Left lung (tissue), 10 donors: ENCODE measurements around the gene BPIFB6. TPM values are rescaled to one million over a fixed set of nuclear protein-coding genes. Genes with fewer than 3 reads are reported as not detected.

Experiments
- ATAC-seq: fragments of 200-7000 bp; cut with Tn5 transposase; one replicate; pipeline ENCODE4 v1.9.1; 2020; ENCODE audit warnings: moderate library complexity
- DNase-seq, 4 donors: peaks; one replicate each; pipeline ENCODE4 v3.0.0-alpha.2; 2013 to 2020
- H3K27ac ChIP-seq, 2 donors: fragments of 200-600 bp; sonication (generic) in 1 of 2; one replicate each; pipeline versions ENCODE4 v1.5.0 to v1.8.0; 2020 to 2021
- H3K27me3 ChIP-seq, 2 donors: fragments of 200-600 bp; sonication (generic) in 1 of 2; one replicate each; pipeline versions ENCODE4 v1.5.0 to v1.8.0; 2020 to 2021
- H3K36me3 ChIP-seq, 2 donors: fragments of 200-600 bp; sonication (generic) in 1 of 2; one replicate each; pipeline versions ENCODE4 v1.5.0 to v1.8.0; 2020 to 2021
- H3K4me1 ChIP-seq, 2 donors: fragments of 200-600 bp; one replicate each; pipeline ENCODE4 v1.8.0; 2021
- H3K4me3 ChIP-seq, 2 donors: fragments of 200-600 bp; sonication (generic) in 1 of 2; one replicate each; pipeline versions ENCODE4 v1.5.0 to v1.8.0; 2020 to 2021; ENCODE audit warnings: mild to moderate bottlenecking in 1 of 2
- H3K9me3 ChIP-seq, 2 donors: fragments of 200-600 bp; sonication (generic) in 1 of 2; one replicate each; pipeline versions ENCODE4 v1.5.0 to v1.8.0; 2020 to 2021
- CTCF ChIP-seq, 2 donors: fragments of 200-600 bp; sonication (generic) in 1 of 2; IDR thresholded peaks; one replicate each; pipeline versions ENCODE4 v1.5.0 to v1.8.0; 2021; ENCODE audit warnings: antibody characterized with exemption in 2 of 2
- intact Hi-C, 2 donors: fragments of 100-400 bp; cut with DNase I; formaldehyde crosslinking; loops; one replicate each; pipeline versions ENCODE4 v1.11.2 to v1.14.2; 2022
- polyA plus RNA-seq, 6 donors: library from polyadenylated mRNA; unstranded; fragments of 120-200 nt; gene quantifications; one replicate each; pipeline ENCODE4 v1.2.1, GENCODE V29; 2013; ENCODE audit not compliant: insufficient read length in 6 of 6
- total RNA-seq, 2 donors: library from RNA; stranded (reverse); fragmentation: NEBNext Ultra II Directional; extraction: Animal tissue kit (Norgen Biotek cat#: 25700); gene quantifications; one replicate each; pipeline ENCODE4 v1.2.1, GENCODE V29; 2021
- donor health status: DM: no; HTN: yes; CAD: no.
- donor health status: DM: no; HTN: no; CAD: no.

The BPIFB6 gene
- total and polyA plus RNA-seq, 8 donors, result not detected

GRCh38 chr20:33010674-33011449, 20.6 kb upstream of the BPIFB6 start:
- no peaks in the 10 kb centered on the region for H3K4me1 ChIP-seq
- intact Hi-C loops, result no loop called here
- no peaks in the 10 kb centered on the region for H3K9me3 ChIP-seq
- H3K27ac ChIP-seq, result no peak overlapping the region
- H3K4me3 ChIP-seq, result no peak overlapping the region
- DNase-seq, result no peak
- H3K27me3 ChIP-seq, result peaks cover 0 to 47% of the 10 kb centered on the region in 2 donors
- H3K36me3 ChIP-seq, result no peaks in the 10 kb centered on the region
- no peak for ATAC-seq
- no peak for TF ChIP-seq CTCF (IDR thresholded peaks at IDR 0.05)

- Histone ChIP-seq H3K4me1 (no peaks in the 10 kb centered on the region), H3K27me3 (peaks cover 0 to 55% of the 10 kb centered on the region in 2 donors), H3K9me3 (no peaks in the 10 kb centered on the region), H3K27ac (no peak overlapping the region), H3K36me3 (no peaks in the 10 kb centered on the region), H3K4me3 (no peak overlapping the region)
- no peak for TF ChIP-seq CTCF (IDR thresholded peaks at IDR 0.05)
- ATAC-seq (no peak), DNase-seq (no peak)
- intact Hi-C loops, result no loop called here
These were observed 18.9 kb upstream of the BPIFB6 start for GRCh38 chr20:33012327-33013189.

- no peaks in the 10 kb centered on the region for H3K4me1 ChIP-seq
- no peaks in the 10 kb centered on the region for H3K36me3 ChIP-seq
- H3K4me3 ChIP-seq, result no peak overlapping the region
- no peaks in the 10 kb centered on the region for H3K9me3 ChIP-seq
- ATAC-seq, result no peak
- TF ChIP-seq CTCF (IDR thresholded peaks at IDR 0.05), result no peak
- no peak overlapping the region for H3K27ac ChIP-seq
- no peak for DNase-seq
- H3K27me3 ChIP-seq, result peaks cover 0 to 55% of the 10 kb centered on the region in 2 donors
- intact Hi-C loops, result no loop called here
These were observed 17.6 kb upstream of the BPIFB6 start for GRCh38 chr20:33013701-33014326.

GRCh38 chr20:33014336-33015113, 16.9 kb upstream of the BPIFB6 start:
- no peak for ATAC-seq
- intact Hi-C loops, result no loop called here
- peaks cover 0 to 55% of the 10 kb centered on the region in 2 donors for H3K27me3 ChIP-seq
- H3K9me3 ChIP-seq, result no peaks in the 10 kb centered on the region
- H3K4me3 ChIP-seq, result no peak overlapping the region
- no peak for TF ChIP-seq CTCF (IDR thresholded peaks at IDR 0.05)
- no peak for DNase-seq
- H3K27ac ChIP-seq, result no peak overlapping the region
- no peaks in the 10 kb centered on the region for H3K4me1 ChIP-seq
- no peaks in the 10 kb centered on the region for H3K36me3 ChIP-seq
